Measurements from ENCODE around the gene TJP3. TPM values are rescaled to one million over a fixed set of nuclear protein-coding genes. Genes with fewer than 3 reads are reported as not detected.

The TJP3 gene

DNA sequence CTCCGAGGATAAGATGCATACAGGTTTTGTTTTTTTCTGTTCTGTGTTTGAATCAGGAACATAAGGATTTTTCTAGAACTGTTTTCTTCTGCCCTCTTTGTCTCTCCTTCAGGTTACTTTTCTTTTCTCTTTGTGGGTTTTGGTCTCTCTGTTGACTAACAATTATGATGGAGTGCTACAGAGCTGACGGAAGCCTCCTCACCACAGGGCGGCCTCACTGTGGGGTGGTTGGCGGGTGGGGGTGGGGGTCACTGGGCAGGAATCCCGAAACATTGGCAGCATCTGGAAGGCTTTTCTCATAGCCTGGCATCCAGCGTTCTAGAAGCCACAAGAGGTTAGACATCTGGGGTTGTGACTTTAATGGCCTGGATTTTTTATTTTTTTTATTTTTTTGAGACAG lies 90.0 kb downstream of the TJP3 start:
- Histone ChIP-seq H3K4ac (ENCODE audit: low read length) (no peak overlapping the region), H3K4me3 (ENCODE audit: low read length in 2 of 2) (no peak overlapping the region), H3K36me3 (replicated peaks in 1 of 2; ENCODE audit: control insufficient read depth in 2 of 2, insufficient read depth in 2 of 2, low read length in 2 of 2) (no peaks in the 10 kb centered on the region), H3K27me3 (ENCODE audit: control insufficient read depth in 3 of 3, insufficient read depth in 3 of 3, low read depth in 1 of 3, low read length in 3 of 3) (peaks cover 0 to 37% (median 21%) of the 10 kb centered on the region in 3 experiments), H3K79me1 (ENCODE audit: low read depth, low read length) (no peaks in the 10 kb centered on the region), H2AK5ac (ENCODE audit: low read depth, low read length) (no peak overlapping the region), H3K9me3 (replicated peaks in 1 of 2; ENCODE audit: control insufficient read depth in 2 of 2, insufficient read depth in 1 of 2, low read depth in 1 of 2, low read length in 2 of 2) (peaks cover 0 to 4% of the 10 kb centered on the region in 2 donors), H2BK5ac (ENCODE audit: low read length) (no peak overlapping the region), H4K8ac (ENCODE audit: low read depth, low read length) (no peak overlapping the region), H2BK15ac (ENCODE audit: low read length) (no peak overlapping the region), H3K14ac (ENCODE audit: low read length) (no peak overlapping the region), H3K18ac (ENCODE audit: low read length) (no peak overlapping the region), H3K27ac (replicated peaks; ENCODE audit: low read length) (no peak overlapping the region), H3K4me1 (ENCODE audit: control insufficient read depth in 2 of 2, insufficient read depth in 1 of 2, low read depth in 1 of 2, low read length in 2 of 2) (peaks cover 7 to 9% of the 10 kb centered on the region in 2 donors), H4K91ac (ENCODE audit: low read depth, low read length, poor library complexity) (no peak overlapping the region), H2BK120ac (ENCODE audit: low read depth, low read length) (no peak overlapping the region), H3K4me2 (ENCODE audit: insufficient read depth, low read length, poor library complexity, severe bottlenecking) (no peak overlapping the region), H2AFZ (ENCODE audit: low read length) (no peak overlapping the region), H3K23ac (ENCODE audit: low read depth, low read length, poor library complexity) (no peak overlapping the region), H3K9ac (ENCODE audit: low read depth, low read length, poor library complexity) (no peak overlapping the region), H2BK12ac (ENCODE audit: low read length) (no peak overlapping the region)
- DNase-seq (ENCODE audit: low spot score): no peak
- WGBS, 2 donors (ENCODE audit: extremely low coverage in 2 of 2, insufficient read length in 2 of 2, insufficient replicate concordance in 1 of 2): no CpG with 5 or more reads among the region's 6 CpGs

Small RNA genes within 50 kb of the gene (small RNA-seq; reads per million reads assigned to genes)
- not detected for gene AC005777.1 (ENCODE audit: insufficient read depth)
